ENCODE results near the gene ADM5.

ADM5 gene

DNA sequence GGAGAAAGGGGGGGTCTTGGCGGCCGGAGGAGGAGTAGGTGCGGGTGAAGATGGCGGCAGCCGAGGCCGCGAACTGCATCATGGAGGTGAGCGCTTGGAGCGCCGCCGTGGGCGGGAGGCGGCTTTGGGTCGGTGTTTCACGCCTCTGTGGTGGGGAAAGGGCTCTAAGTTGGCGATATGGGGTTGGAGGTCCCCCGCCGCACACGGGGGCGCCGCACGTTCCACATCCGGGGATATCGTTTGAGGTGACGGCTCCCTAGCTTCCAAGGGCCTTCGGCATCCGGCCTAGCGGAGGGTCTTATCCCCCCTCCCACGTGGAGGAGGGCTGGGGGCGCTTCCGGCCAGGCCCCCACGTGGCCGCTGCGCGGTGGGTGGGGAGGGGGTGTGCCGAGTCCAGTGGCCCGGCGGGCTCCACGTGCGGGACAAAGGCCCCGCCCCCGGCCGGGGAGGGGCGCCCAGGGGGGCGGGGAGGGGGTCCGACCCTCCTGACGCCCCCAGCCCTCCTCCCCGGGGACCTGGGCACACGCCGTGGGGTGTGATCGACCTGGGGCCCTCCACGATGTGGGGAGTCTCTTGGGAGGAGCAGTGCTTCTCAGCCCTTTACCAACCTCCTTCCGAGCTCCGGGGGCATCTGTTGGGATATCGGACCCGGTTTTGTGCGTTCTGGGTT lies 12.0 kb upstream of the ADM5 start, which contains the start of gene PRMT1:
TSS of gene PRMT1 (plus strand) at position 41 of the 670 bp plus-strand sequence. CDS start at position 51, 10 bp downstream.
- TF ChIP-seq CTCF (IDR thresholded peaks at IDR 0.05; ENCODE audit: borderline replicate concordance, insufficient read depth, low read depth, low read length): no peak
- H3K4me3 ChIP-seq (ENCODE audit: low read depth, low read length): peak within 1 kb of the TSS; percentile 94

DNA sequence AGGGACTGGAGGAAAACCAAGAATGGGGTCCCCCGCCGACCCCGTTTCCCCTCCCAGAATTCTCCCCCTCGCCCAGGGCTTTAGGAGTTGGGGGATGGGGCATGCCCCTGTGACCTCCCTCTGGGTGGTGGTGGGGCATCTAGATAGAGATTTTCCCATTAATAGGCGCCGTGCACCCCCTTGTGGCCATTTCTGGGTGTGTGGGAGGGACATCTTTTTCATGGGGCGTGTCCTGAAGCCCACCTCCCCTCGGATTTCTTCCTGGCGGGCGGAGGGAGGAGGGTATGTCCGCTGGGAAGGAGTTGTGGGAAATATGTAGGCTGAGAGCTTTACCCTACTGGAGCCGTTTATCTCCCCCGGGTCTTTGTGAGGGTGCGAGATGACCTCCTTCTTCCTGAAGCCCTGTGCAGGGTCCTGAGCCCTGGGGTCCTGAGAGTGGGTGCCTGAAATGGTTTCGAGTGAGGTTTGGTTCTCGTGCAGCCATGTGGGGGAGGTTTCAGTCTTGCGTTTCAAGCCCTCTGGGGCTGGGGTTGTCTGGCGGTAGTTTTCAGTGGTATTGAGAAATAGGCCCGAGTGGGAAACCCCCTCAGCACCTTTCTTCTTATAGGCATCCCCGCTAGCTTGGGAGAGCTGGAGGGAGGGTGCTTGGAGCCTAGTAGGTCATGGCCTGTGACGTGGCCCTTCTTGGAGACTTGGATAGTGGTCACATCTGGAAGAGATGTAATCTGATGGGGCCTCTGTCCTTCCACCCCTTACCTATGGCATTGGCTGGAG lies 11.3 kb upstream of the ADM5 start:
- peak; percentile 58; the same call in 1 of the 2 replicates for TF ChIP-seq CTCF (IDR thresholded peaks at IDR 0.05; ENCODE audit: borderline replicate concordance, insufficient read depth, low read depth, low read length)
- H3K4me3 ChIP-seq (ENCODE audit: low read depth, low read length): peak overlapping the region; percentile 94

- H3K4me3 ChIP-seq (ENCODE audit: low read depth, low read length): peak overlapping the region; percentile 47
- no peak for TF ChIP-seq CTCF (IDR thresholded peaks at IDR 0.05; ENCODE audit: borderline replicate concordance, insufficient read depth, low read depth, low read length)
Observed at GRCh38 chr19:49678985-49679770, 10.2 kb upstream of the ADM5 start.

GRCh38 chr19:49679771-49680413 lies 9.5 kb upstream of the ADM5 start:
- H3K4me3 ChIP-seq (ENCODE audit: low read depth, low read length): peak overlapping the region; percentile 47
- TF ChIP-seq CTCF (IDR thresholded peaks at IDR 0.05; ENCODE audit: borderline replicate concordance, insufficient read depth, low read depth, low read length): no peak

- H3K4me3 ChIP-seq (ENCODE audit: low read depth, low read length): peak overlapping the region; percentile 47
- peak; percentile 100 for TF ChIP-seq CTCF (IDR thresholded peaks at IDR 0.05; ENCODE audit: borderline replicate concordance, insufficient read depth, low read depth, low read length)
Observed at GRCh38 chr19:49680421-49681351, 8.7 kb upstream of the ADM5 start.

DNA sequence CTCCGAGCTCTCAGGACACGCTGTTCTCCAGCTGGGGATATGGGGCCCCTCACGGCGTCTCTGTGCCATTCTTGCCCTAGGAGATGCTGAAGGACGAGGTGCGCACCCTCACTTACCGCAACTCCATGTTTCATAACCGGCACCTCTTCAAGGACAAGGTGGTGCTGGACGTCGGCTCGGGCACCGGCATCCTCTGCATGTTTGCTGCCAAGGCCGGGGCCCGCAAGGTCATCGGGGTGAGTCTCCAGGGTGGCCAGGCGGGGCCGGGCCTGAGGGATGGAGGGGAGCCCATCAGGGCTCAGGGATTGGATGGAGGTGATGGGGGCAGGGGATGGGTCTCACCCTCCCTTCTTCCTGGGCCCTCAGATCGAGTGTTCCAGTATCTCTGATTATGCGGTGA lies 7.6 kb upstream of the ADM5 start:
- no peak overlapping the region for H3K4me3 ChIP-seq (ENCODE audit: low read depth, low read length)
- TF ChIP-seq CTCF (IDR thresholded peaks at IDR 0.05; ENCODE audit: borderline replicate concordance, insufficient read depth, low read depth, low read length): no peak

Measured in GM12875 (cell line).